HFFc6 (cell line): ENCODE data around the gene PRDM16. TPM values are rescaled to one million over a fixed set of nuclear protein-coding genes. Genes with fewer than 3 reads are reported as not detected.

ENCODE experiments used
- DNase-seq: peaks from one replicate; pipeline ENCODE4 v3.0.0-alpha.2; 2018
- H3K27ac Mint-ChIP-seq: 2 replicates; pipeline ENCODE4 v1.8.0; 2020; ENCODE audit warnings: mild to moderate bottlenecking, mixed read lengths
- H3K27me3 Mint-ChIP-seq: 2 replicates; pipeline ENCODE4 v1.8.0; 2021; ENCODE audit warnings: mild to moderate bottlenecking, moderate library complexity, mixed read lengths; ENCODE audit not compliant: insufficient read depth
- H3K36me3 Mint-ChIP-seq: 2 replicates; pipeline ENCODE4 v1.8.0; 2021; ENCODE audit warnings: low read depth, mixed read lengths
- H3K4me1 Mint-ChIP-seq: 2 replicates; pipeline ENCODE4 v1.8.0; 2020; ENCODE audit warnings: low read depth, mixed read lengths
- H3K4me3 Mint-ChIP-seq: 2 replicates; pipeline ENCODE4 v1.8.0; 2020; ENCODE audit warnings: mild to moderate bottlenecking, moderate library complexity, mixed read lengths
- H3K9me3 Mint-ChIP-seq: 2 replicates; pipeline ENCODE4 v1.8.0; 2020; ENCODE audit warnings: mild to moderate bottlenecking, mixed read lengths
- total RNA-seq, 6 experiments: library from RNA; stranded (reverse); fragmentation: NEBNext Ultra II Directional; extraction: Animal tissue kit (Norgen Biotek cat#: 25700); gene quantifications; 2 replicates in 1 of 6; 3 replicates in 5 of 6; pipeline ENCODE4 v1.2.3, GENCODE V29; 2021
- TF ChIP-seq, protein P1 (sequence below): fragments of 200-600 bp; sonication (generic); IDR thresholded peaks from 2 replicates; pipeline ENCODE4 v1.5.0; 2021; ENCODE audit warnings: antibody characterized with exemption, mild to moderate bottlenecking

PRDM16 gene
- total RNA-seq, 6 experiments from 2014 or later = not detected

DNA sequence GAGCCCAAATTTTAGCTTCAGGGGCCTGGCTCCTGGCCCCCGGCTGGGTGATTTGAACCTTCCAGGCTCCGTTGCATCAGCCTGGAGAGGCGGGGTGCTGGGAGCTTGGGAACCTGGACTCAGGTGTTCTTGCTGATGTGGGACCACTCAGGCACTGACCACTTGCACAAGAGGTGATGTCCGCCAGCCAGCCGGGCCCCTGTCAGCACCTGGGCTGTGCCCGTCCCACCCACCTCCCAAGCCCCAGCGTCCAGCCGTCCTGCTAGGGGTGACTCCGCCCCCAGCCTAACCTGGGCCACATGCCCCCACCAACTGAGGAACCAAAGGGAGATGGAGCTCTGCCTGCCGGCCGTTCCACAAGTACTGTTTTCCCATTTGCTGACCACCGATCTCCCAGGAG is 338.0 kb downstream of the PRDM16 start:
- Mint-ChIP-seq H3K4me3 (no peak overlapping the region), H3K27ac (no peak overlapping the region), H3K27me3 (peaks cover 12% of the 10 kb centered on the region), H3K9me3 (no peaks in the 10 kb centered on the region), H3K4me1 (no peaks in the 10 kb centered on the region), H3K36me3 (no peaks in the 10 kb centered on the region)
- TF ChIP-seq, protein P1, sequence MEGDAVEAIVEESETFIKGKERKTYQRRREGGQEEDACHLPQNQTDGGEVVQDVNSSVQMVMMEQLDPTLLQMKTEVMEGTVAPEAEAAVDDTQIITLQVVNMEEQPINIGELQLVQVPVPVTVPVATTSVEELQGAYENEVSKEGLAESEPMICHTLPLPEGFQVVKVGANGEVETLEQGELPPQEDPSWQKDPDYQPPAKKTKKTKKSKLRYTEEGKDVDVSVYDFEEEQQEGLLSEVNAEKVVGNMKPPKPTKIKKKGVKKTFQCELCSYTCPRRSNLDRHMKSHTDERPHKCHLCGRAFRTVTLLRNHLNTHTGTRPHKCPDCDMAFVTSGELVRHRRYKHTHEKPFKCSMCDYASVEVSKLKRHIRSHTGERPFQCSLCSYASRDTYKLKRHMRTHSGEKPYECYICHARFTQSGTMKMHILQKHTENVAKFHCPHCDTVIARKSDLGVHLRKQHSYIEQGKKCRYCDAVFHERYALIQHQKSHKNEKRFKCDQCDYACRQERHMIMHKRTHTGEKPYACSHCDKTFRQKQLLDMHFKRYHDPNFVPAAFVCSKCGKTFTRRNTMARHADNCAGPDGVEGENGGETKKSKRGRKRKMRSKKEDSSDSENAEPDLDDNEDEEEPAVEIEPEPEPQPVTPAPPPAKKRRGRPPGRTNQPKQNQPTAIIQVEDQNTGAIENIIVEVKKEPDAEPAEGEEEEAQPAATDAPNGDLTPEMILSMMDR = no peak
- no peak for DNase-seq

DNA sequence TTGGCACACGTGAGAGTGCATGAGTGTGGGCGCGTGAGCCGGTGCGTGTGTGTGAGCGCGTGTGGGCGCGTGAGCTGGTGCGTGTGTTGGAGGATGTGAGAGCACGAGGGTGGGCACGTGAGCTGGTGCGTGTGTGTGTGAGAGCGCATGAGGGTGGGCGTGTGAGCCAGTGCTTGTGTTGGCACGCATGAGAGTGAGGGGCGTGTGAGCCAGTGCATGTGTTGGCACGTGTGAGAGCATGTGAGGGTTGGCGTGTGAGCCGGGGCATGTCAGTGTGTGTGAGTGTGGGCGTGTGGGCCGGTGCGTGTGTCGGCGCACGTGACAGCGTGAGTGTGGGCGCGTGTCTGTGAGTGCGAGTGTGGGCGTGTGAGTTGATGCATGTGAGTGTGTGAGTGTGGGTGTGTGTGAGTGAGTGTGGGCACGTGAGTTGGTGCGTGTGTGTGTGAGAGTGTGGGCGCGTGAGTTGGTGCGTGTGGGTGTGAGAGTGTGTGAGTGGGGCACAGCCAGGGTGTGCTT is 339.8 kb downstream of the PRDM16 start:
- no peaks in the 10 kb centered on the region for H3K36me3 Mint-ChIP-seq
- H3K27ac Mint-ChIP-seq = no peak overlapping the region
- peaks cover 14% of the 10 kb centered on the region for H3K27me3 Mint-ChIP-seq
- no peaks in the 10 kb centered on the region for H3K4me1 Mint-ChIP-seq
- TF ChIP-seq, protein P1 = no peak
- no peaks in the 10 kb centered on the region for H3K9me3 Mint-ChIP-seq
- H3K4me3 Mint-ChIP-seq = no peak overlapping the region
- no peak for DNase-seq

DNA sequence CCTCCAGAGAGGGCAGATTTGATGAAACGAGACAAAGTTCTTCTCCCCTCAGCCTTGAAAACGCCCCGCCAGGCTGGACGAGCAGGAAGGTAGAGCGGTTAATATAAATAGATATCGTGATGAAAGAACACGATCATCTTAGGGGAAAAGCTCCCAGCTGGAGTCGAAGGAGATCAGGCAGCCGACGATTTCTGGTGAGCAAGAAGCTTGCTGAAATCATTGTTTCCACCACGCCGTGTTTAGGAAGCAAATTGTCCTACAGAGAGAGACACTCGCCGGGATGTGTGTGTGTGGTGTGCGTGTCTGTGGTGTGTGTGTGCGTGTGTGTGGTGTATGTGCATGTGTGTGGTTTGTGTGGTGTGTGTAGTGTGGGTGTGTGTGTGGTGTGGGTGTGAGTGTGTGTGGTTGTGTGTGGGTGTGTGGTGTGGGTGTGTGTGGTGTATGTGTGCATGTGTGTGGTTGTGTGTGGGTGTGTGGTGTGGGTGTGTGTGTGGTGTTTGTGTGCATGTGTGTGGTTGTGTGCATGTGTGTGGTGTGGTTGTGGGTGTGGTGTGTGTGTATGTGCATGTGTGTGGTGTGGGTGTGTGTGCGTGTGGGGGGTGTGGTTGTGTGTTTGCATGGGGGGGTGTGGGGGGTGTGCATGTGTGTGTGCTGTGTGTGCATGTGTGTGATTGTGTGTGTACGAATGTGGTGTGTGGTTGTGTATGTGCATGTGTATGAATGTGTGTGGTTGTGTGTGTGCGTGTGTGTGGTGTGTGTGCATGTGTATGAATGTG is 340.6 kb downstream of the PRDM16 start:
- H3K27ac Mint-ChIP-seq = no peak overlapping the region
- no peak overlapping the region for H3K4me3 Mint-ChIP-seq
- no peaks in the 10 kb centered on the region for H3K9me3 Mint-ChIP-seq
- H3K36me3 Mint-ChIP-seq = no peaks in the 10 kb centered on the region
- no peaks in the 10 kb centered on the region for H3K4me1 Mint-ChIP-seq
- H3K27me3 Mint-ChIP-seq = peaks cover 13% of the 10 kb centered on the region
- no peak for DNase-seq
- TF ChIP-seq, protein P1 = no peak

DNA sequence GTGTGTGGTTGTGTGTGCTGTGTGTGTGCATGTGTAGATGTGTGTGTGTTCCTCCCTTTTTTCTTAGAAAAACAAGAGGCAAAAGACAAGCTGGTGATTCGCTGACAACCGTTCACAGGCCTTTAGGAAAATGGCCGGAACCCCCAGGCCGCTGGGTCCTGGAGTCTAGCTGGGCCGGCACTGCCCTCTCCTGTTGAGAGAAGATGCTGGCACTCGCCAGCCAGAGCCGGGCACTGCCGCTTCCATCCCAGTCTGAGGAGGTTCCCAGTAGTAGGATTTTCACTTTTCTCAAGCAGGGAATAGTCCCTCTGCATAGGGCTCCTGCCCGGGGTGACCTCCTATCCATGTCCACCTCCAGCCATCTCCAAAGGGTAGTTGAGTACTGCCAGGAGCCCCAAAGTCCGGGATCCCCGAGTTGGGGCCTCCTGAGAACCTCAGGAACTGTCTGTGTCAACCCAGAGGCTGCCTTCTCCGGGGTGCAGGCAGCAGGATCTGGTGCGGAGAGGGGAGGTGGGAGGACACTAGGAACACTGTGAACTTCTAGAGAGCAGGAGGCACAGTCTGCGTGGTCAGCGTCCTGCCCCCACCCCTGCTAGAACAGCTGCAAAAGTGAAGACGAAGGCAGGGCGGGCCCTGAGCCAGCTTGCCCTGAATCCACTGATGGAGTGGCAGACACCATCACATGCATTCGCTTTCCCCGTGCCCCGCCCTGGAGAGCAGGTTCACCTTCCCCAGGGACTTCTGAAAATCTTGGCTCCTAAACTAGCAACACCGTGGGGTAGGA is 341.3 kb downstream of the PRDM16 start:
- Mint-ChIP-seq H3K36me3 (no peaks in the 10 kb centered on the region), H3K4me1 (no peaks in the 10 kb centered on the region), H3K27me3 (peaks cover 12% of the 10 kb centered on the region), H3K27ac (no peak overlapping the region), H3K9me3 (no peaks in the 10 kb centered on the region), H3K4me3 (no peak overlapping the region)
- TF ChIP-seq, protein P1 = peak; percentile 75
- peak; percentile 47 for DNase-seq

DNA sequence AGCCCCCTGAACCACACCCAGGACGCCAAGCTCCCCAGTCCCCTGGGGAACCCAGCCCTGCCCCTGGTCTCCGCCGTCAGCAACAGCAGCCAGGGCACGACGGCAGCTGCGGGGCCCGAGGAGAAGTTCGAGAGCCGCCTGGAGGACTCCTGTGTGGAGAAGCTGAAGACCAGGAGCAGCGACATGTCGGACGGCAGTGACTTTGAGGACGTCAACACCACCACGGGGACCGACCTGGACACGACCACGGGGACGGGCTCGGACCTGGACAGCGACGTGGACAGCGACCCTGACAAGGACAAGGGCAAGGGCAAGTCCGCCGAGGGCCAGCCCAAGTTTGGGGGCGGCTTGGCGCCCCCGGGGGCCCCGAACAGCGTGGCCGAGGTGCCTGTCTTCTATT is 342.8 kb downstream of the PRDM16 start:
- TF ChIP-seq, protein P1 = no peak
- H3K27ac Mint-ChIP-seq = no peak overlapping the region
- no peak for DNase-seq
- H3K27me3 Mint-ChIP-seq = peaks cover 8% of the 10 kb centered on the region
- H3K4me3 Mint-ChIP-seq = no peak overlapping the region
- no peaks in the 10 kb centered on the region for H3K4me1 Mint-ChIP-seq
- H3K36me3 Mint-ChIP-seq = peaks cover 1% of the 10 kb centered on the region; the same call in 1 of the 2 replicates
- peaks cover 4% of the 10 kb centered on the region for H3K9me3 Mint-ChIP-seq
